Neural progenitor cell (in vitro differentiated cells): ENCODE data around the gene SPATA24. TPM values are rescaled to one million over a fixed set of nuclear protein-coding genes. Genes with fewer than 3 reads are reported as not detected.

Source experiments
- DNase-seq: peaks from one replicate; pipeline ENCODE4 v3.0.0-alpha.2; 2016; ENCODE audit warnings: low spot score
- H2AFZ ChIP-seq: fragments of 200-600 bp; sonication (generic); replicated peaks from 2 replicates; pipeline ENCODE4 v1.6.1; 2016; ENCODE audit warnings: antibody characterized with exemption
- H3F3A ChIP-seq: fragments of 200-600 bp; sonication (generic); 2 replicates; pipeline ENCODE4 v1.6.1; 2016; ENCODE audit warnings: antibody characterized with exemption, low read depth
- H3K27ac ChIP-seq: fragments of 200-600 bp; sonication (generic); 2 replicates; pipeline ENCODE4 v1.5.1; 2016; ENCODE audit warnings: mild to moderate bottlenecking
- H3K27me3 ChIP-seq: fragments of 200-600 bp; sonication (generic); 2 replicates; pipeline ENCODE4 v1.6.1; 2016; ENCODE audit warnings: mild to moderate bottlenecking, moderate library complexity
- H3K36me3 ChIP-seq: fragments of 200-600 bp; sonication (generic); 2 replicates; pipeline ENCODE4 v1.5.1; 2016
- H3K4me1 ChIP-seq: fragments of 200-600 bp; sonication (generic); 2 replicates; pipeline ENCODE4 v1.6.1; 2016; ENCODE audit warnings: mixed run types
- H3K4me2 ChIP-seq: fragments of 200-600 bp; sonication (generic); 2 replicates; pipeline ENCODE4 v1.6.1; 2016
- H3K4me3 ChIP-seq: fragments of 200-600 bp; sonication (generic); 2 replicates; pipeline ENCODE4 v1.5.1; 2016
- H3K79me2 ChIP-seq: fragments of 200-600 bp; sonication (generic); 2 replicates; pipeline ENCODE4 v1.6.1; 2016; ENCODE audit warnings: low read depth
- H3K9ac ChIP-seq: fragments of 200-600 bp; sonication (generic); 2 replicates; pipeline ENCODE4 v1.6.1; 2016
- H3K9me3 ChIP-seq: fragments of 200-600 bp; sonication (generic); 2 replicates; pipeline ENCODE4 v1.5.1; 2016; ENCODE audit warnings: low read depth
- H4K20me1 ChIP-seq: fragments of 200-600 bp; sonication (generic); 2 replicates; pipeline ENCODE4 v1.6.1; 2016; ENCODE audit warnings: low read depth
- H3K27ac Mint-ChIP-seq: 3 replicates; pipeline ENCODE4 v1.8.0; 2021; ENCODE audit warnings: mixed read lengths
- H3K27me3 Mint-ChIP-seq: 2 replicates; pipeline ENCODE4 v1.8.0; 2022; ENCODE audit warnings: low read depth, mild to moderate bottlenecking, inconsistent platforms, moderate library complexity, mixed read lengths; ENCODE audit not compliant: insufficient read depth
- H3K36me3 Mint-ChIP-seq: 3 replicates; pipeline ENCODE4 v1.8.0; 2021; ENCODE audit warnings: mixed read lengths
- H3K4me1 Mint-ChIP-seq: 3 replicates; pipeline ENCODE4 v1.8.0; 2021; ENCODE audit warnings: mixed read lengths
- H3K4me3 Mint-ChIP-seq: 3 replicates; pipeline ENCODE4 v1.8.0; 2021; ENCODE audit warnings: mild to moderate bottlenecking, moderate library complexity, mixed read lengths
- H3K9me3 Mint-ChIP-seq: 3 replicates; pipeline ENCODE4 v1.8.0; 2020; ENCODE audit warnings: mixed read lengths
- EZH2 ChIP-seq: fragments of 200-600 bp; sonication (generic); IDR thresholded peaks from 2 replicates; pipeline ENCODE4 v1.6.1; 2017; ENCODE audit warnings: antibody characterized with exemption, mild to moderate bottlenecking, moderate library complexity
- EZH2phosphoT487 ChIP-seq: fragments of 200-600 bp; sonication (generic); IDR thresholded peaks from 2 replicates; pipeline ENCODE4 v1.6.1; 2017; ENCODE audit warnings: antibody characterized with exemption
- total RNA-seq: library from RNA; depleted of rRNA; stranded (reverse); fragments of >200 nt; gene quantifications from 2 replicates; pipeline ENCODE4 v1.2.3, GENCODE V29; 2015; ENCODE audit warnings: low replicate concordance
- TF ChIP-seq, protein P1 (sequence below): fragments of 200-600 bp; sonication (generic); IDR thresholded peaks from 2 replicates; pipeline ENCODE4 v1.5.1; 2017; ENCODE audit warnings: antibody characterized with exemption, mild to moderate bottlenecking

SPATA24 gene
- total RNA-seq, 1 donor from 2014 or later = 15.2 TPM

DNA sequence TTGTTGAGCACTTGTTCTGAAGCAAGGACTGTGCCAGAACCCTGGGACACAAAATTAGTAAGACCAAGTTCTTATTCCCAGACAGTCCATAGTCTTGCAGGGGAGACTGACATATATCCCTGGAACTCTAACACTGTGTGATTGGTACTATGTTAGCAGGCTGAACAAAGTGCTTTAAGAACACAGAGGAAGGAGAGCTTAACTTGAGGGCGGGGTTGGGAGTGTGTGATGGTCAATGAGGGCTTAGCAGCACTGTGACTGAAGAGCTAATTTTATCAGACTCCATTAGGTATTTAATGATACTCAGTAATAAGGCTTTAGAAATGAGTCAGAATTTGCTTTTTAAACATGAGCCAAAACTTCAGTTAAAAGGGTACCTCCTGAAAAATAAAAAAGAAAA lies 14.9 kb upstream of the SPATA24 start:
- H3K27ac Mint-ChIP-seq = no peak overlapping the region
- Histone ChIP-seq H3K79me2 (no peaks in the 10 kb centered on the region), H3K9ac (no peak overlapping the region), H3K36me3 (no peaks in the 10 kb centered on the region), H3K4me2 (peak overlapping the region; percentile 77), H2AFZ (no peak overlapping the region), H3K27me3 (no peaks in the 10 kb centered on the region), H4K20me1 (no peaks in the 10 kb centered on the region), H3K27ac (no peak overlapping the region), H3F3A (peaks cover 42% of the 10 kb centered on the region), H3K4me3 (no peak overlapping the region), H3K9me3 (no peaks in the 10 kb centered on the region), H3K4me1 (peaks cover 38% of the 10 kb centered on the region)
- H3K36me3 Mint-ChIP-seq = peaks cover 13% of the 10 kb centered on the region
- H3K4me1 Mint-ChIP-seq = peaks cover 26% of the 10 kb centered on the region
- no peaks in the 10 kb centered on the region for H3K9me3 Mint-ChIP-seq
- H3K27me3 Mint-ChIP-seq = no peaks in the 10 kb centered on the region
- TF ChIP-seq EZH2phosphoT487 = no peak
- TF ChIP-seq, protein P1, sequence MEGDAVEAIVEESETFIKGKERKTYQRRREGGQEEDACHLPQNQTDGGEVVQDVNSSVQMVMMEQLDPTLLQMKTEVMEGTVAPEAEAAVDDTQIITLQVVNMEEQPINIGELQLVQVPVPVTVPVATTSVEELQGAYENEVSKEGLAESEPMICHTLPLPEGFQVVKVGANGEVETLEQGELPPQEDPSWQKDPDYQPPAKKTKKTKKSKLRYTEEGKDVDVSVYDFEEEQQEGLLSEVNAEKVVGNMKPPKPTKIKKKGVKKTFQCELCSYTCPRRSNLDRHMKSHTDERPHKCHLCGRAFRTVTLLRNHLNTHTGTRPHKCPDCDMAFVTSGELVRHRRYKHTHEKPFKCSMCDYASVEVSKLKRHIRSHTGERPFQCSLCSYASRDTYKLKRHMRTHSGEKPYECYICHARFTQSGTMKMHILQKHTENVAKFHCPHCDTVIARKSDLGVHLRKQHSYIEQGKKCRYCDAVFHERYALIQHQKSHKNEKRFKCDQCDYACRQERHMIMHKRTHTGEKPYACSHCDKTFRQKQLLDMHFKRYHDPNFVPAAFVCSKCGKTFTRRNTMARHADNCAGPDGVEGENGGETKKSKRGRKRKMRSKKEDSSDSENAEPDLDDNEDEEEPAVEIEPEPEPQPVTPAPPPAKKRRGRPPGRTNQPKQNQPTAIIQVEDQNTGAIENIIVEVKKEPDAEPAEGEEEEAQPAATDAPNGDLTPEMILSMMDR = no peak
- TF ChIP-seq EZH2 = no peak
- no peak overlapping the region for H3K4me3 Mint-ChIP-seq
- DNase-seq = peak; percentile 40

DNA sequence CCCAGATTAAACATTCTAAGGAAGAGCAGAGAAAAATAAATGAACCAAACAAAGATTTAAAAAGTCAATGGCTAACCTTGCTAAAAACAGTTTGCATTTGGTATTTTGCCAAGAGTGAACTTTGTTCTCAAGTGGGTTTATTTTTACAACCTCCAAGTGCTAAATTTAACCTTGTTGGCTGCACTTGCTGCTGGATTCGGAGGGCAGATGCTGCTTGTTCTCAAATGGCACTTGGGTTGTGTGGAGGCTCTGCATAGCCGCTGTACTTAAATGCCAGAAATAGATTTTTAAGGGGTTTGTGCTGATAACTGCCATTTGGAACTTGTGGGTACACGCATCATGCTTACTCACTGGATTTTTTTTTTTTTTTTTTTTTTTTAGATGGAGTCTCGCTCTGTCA lies 13.3 kb upstream of the SPATA24 start:
- H3K27ac ChIP-seq = no peak overlapping the region
- H3K4me1 Mint-ChIP-seq = peaks cover 22% of the 10 kb centered on the region
- H3K4me2 ChIP-seq = no peak overlapping the region
- H3K4me3 ChIP-seq = no peak overlapping the region
- TF ChIP-seq, protein P1 = no peak
- TF ChIP-seq EZH2phosphoT487 (no peak), EZH2 (no peak)
- H3K4me1 ChIP-seq = peaks cover 38% of the 10 kb centered on the region
- H2AFZ ChIP-seq = no peak overlapping the region
- no peaks in the 10 kb centered on the region for H3K79me2 ChIP-seq
- H3K27me3 Mint-ChIP-seq = no peaks in the 10 kb centered on the region
- H3K4me3 Mint-ChIP-seq = no peak overlapping the region
- H3K9me3 ChIP-seq = no peaks in the 10 kb centered on the region
- peaks cover 11% of the 10 kb centered on the region for H3K36me3 Mint-ChIP-seq
- H3F3A ChIP-seq = peaks cover 42% of the 10 kb centered on the region
- no peaks in the 10 kb centered on the region for H3K9me3 Mint-ChIP-seq
- no peaks in the 10 kb centered on the region for H3K27me3 ChIP-seq
- no peak for DNase-seq
- H3K27ac Mint-ChIP-seq = no peak overlapping the region
- H3K36me3 ChIP-seq = no peaks in the 10 kb centered on the region
- no peaks in the 10 kb centered on the region for H4K20me1 ChIP-seq
- H3K9ac ChIP-seq = no peak overlapping the region

DNA sequence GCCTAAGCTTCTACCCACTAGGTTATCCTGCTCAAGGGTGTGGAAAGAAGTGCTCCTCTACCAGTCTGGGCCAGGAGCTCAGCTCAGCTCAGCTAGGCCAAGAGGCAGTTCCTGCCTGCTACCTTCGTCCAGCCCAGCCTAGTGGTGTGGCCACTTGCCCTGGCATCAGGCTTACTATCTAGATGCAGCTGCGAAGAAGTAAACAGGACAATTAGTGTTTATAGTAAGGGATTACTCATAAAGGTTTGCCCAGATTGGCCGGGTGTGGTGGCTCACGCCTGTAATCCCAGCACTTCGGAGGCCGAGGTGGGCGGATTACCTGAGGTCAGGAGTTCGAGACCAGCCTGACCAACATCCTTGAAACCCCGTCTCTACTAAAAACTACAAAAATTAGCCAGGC lies 12.8 kb upstream of the SPATA24 start:
- peaks cover 40% of the 10 kb centered on the region for H3F3A ChIP-seq
- no peaks in the 10 kb centered on the region for H3K27me3 ChIP-seq
- peaks cover 22% of the 10 kb centered on the region for H3K4me1 Mint-ChIP-seq
- no peaks in the 10 kb centered on the region for H3K36me3 ChIP-seq
- no peaks in the 10 kb centered on the region for H3K27me3 Mint-ChIP-seq
- no peaks in the 10 kb centered on the region for H3K9me3 ChIP-seq
- peaks cover 10% of the 10 kb centered on the region for H3K36me3 Mint-ChIP-seq
- no peak overlapping the region for H3K4me2 ChIP-seq
- H3K4me3 ChIP-seq = no peak overlapping the region
- no peak overlapping the region for H3K9ac ChIP-seq
- H2AFZ ChIP-seq = no peak overlapping the region
- TF ChIP-seq EZH2phosphoT487 (no peak), EZH2 (no peak)
- TF ChIP-seq, protein P1 = no peak
- H3K79me2 ChIP-seq = no peaks in the 10 kb centered on the region
- H4K20me1 ChIP-seq = no peaks in the 10 kb centered on the region
- H3K27ac ChIP-seq = no peak overlapping the region
- no peak overlapping the region for H3K4me3 Mint-ChIP-seq
- H3K9me3 Mint-ChIP-seq = no peaks in the 10 kb centered on the region
- no peak for DNase-seq
- H3K27ac Mint-ChIP-seq = no peak overlapping the region
- H3K4me1 ChIP-seq = peaks cover 35% of the 10 kb centered on the region
